DOHH2 (cell line): ENCODE measurements around the gene BSN.
"Not testable (repeated sequence)": the region's sequence is repeated elsewhere in the genome, so short reads cannot be mapped to it uniquely, and the experiment has no call there.

ENCODE experiments used
- H3F3A ChIP-seq: fragments of 200-600 bp; sonication (generic), shearing (Covaris generic); 2 replicates; pipeline ENCODE4 v1.6.0; 2016; ENCODE audit warnings: antibody characterized with exemption, mild to moderate bottlenecking; ENCODE audit not compliant: control insufficient read depth, insufficient read depth
- H3K27ac ChIP-seq: fragments of 200-600 bp; sonication (generic); 2 replicates; pipeline ENCODE4 v1.5.1; 2014; ENCODE audit warnings: low read depth, mild to moderate bottlenecking, low read length, moderate library complexity
- H3K27me3 ChIP-seq: fragments of 200-600 bp; sonication (generic); 2 replicates; pipeline ENCODE4 v1.6.1; 2014; ENCODE audit warnings: mild to moderate bottlenecking, low read length, mixed read lengths; ENCODE audit not compliant: control insufficient read depth
- H3K36me3 ChIP-seq: fragments of 200-600 bp; sonication (generic); 2 replicates; pipeline ENCODE4 v1.6.1; 2014; ENCODE audit warnings: mild to moderate bottlenecking, low read length, moderate library complexity, mixed read lengths; ENCODE audit not compliant: control insufficient read depth
- H3K4me1 ChIP-seq: fragments of 200-600 bp; sonication (generic); 2 replicates; pipeline ENCODE4 v1.6.1; 2014; ENCODE audit warnings: mild to moderate bottlenecking, low read length, mixed read lengths; ENCODE audit not compliant: control insufficient read depth
- H3K4me2 ChIP-seq: fragments of 200-600 bp; sonication (generic); 2 replicates; pipeline ENCODE4 v1.6.0; 2014; ENCODE audit warnings: mild to moderate bottlenecking, low read length, moderate library complexity
- H3K4me3 ChIP-seq: fragments of 200-600 bp; sonication (generic); 2 replicates; pipeline ENCODE4 v1.5.1; 2014; ENCODE audit warnings: mild to moderate bottlenecking, low read length, mixed read lengths
- H3K79me2 ChIP-seq: fragments of 200-600 bp; sonication (generic); 2 replicates; pipeline ENCODE4 v1.6.1; 2014; ENCODE audit warnings: mild to moderate bottlenecking, low read length, mixed read lengths; ENCODE audit not compliant: control insufficient read depth
- H3K9me2 ChIP-seq: fragments of 200-600 bp; sonication (generic); replicated peaks from 2 replicates; pipeline ENCODE4 v1.6.1; 2014; ENCODE audit warnings: mild to moderate bottlenecking, low read length, mixed read lengths; ENCODE audit not compliant: control insufficient read depth
- H3K9me3 ChIP-seq: fragments of 200-600 bp; sonication (generic); 2 replicates; pipeline ENCODE4 v1.6.1; 2014; ENCODE audit warnings: antibody characterized with exemption, low read length, mixed read lengths; ENCODE audit not compliant: control insufficient read depth, insufficient read depth
- H4K20me1 ChIP-seq: fragments of 200-600 bp; sonication (generic); 2 replicates; pipeline ENCODE4 v1.6.0; 2014; ENCODE audit warnings: low read depth, mild to moderate bottlenecking, antibody characterized with exemption, low read length, moderate library complexity; ENCODE audit not compliant: control insufficient read depth, insufficient read depth
- CTCF ChIP-seq: fragments of 200-600 bp; sonication (generic); IDR thresholded peaks from one replicate; pipeline ENCODE4 v1.5.1; 2014; ENCODE audit warnings: antibody characterized with exemption, mild to moderate bottlenecking, low read depth, low read length; ENCODE audit not compliant: poor library complexity, severe bottlenecking
- EZH2phosphoT487 ChIP-seq: fragments of 200-600 bp; sonication (generic); IDR thresholded peaks from 2 replicates; pipeline ENCODE4 v1.6.1; 2017; ENCODE audit warnings: borderline replicate concordance, mild to moderate bottlenecking, antibody characterized with exemption, low read length, moderate library complexity, mixed read lengths

The BSN gene

GRCh38 chr3:49570028-49570654 lies 15.9 kb downstream of the BSN start:
- H3K4me3 ChIP-seq, result no peak overlapping the region
- H4K20me1 ChIP-seq, result no peaks in the 10 kb centered on the region
- H3K27ac ChIP-seq, result no peak overlapping the region
- peaks cover 11% of the 10 kb centered on the region; the same call in 1 of the 2 replicates for H3K27me3 ChIP-seq
- H3K79me2 ChIP-seq, result no peaks in the 10 kb centered on the region
- no peaks in the 10 kb centered on the region for H3K4me1 ChIP-seq
- no peaks in the 10 kb centered on the region for H3F3A ChIP-seq
- H3K4me2 ChIP-seq, result no peak overlapping the region
- TF ChIP-seq CTCF, result no peak
- no peak for TF ChIP-seq EZH2phosphoT487
- H3K9me3 ChIP-seq, result no peaks in the 10 kb centered on the region
- no peaks in the 10 kb centered on the region for H3K9me2 ChIP-seq
- no peaks in the 10 kb centered on the region for H3K36me3 ChIP-seq

- H3K27me3 ChIP-seq, result no peaks in the 10 kb centered on the region
- no peaks in the 10 kb centered on the region for H3K79me2 ChIP-seq
- no peak overlapping the region for H3K4me2 ChIP-seq
- no peak overlapping the region for H3K27ac ChIP-seq
- no peak overlapping the region for H3K4me3 ChIP-seq
- no peaks in the 10 kb centered on the region for H3K9me2 ChIP-seq
- no peaks in the 10 kb centered on the region for H3K9me3 ChIP-seq
- TF ChIP-seq EZH2phosphoT487 (no peak), CTCF (no peak)
- H3F3A ChIP-seq, result no peaks in the 10 kb centered on the region
- no peaks in the 10 kb centered on the region for H4K20me1 ChIP-seq
- no peaks in the 10 kb centered on the region for H3K4me1 ChIP-seq
- no peaks in the 10 kb centered on the region for H3K36me3 ChIP-seq
Measured at GRCh38 chr3:49582177-49582576, 27.9 kb downstream of the BSN start.

- not testable (repeated sequence) for H3K36me3 ChIP-seq, H3K79me2 ChIP-seq, H3K27me3 ChIP-seq, H4K20me1 ChIP-seq, H3K27ac ChIP-seq, H3K4me1 ChIP-seq, H3F3A ChIP-seq, H3K9me2 ChIP-seq, H3K9me3 ChIP-seq, H3K4me3 ChIP-seq, H3K4me2 ChIP-seq
Measured at GRCh38 chr3:49585261-49585755, 31.0 kb downstream of the BSN start.

GRCh38 chr3:49591615-49592014 lies 37.3 kb downstream of the BSN start:
- Histone ChIP-seq H3K9me3 (no peaks in the 10 kb centered on the region), H3K79me2 (no peaks in the 10 kb centered on the region), H4K20me1 (no peaks in the 10 kb centered on the region), H3K27ac (no peak overlapping the region), H3K4me3 (no peak overlapping the region), H3K4me2 (no peak overlapping the region), H3F3A (no peaks in the 10 kb centered on the region), H3K27me3 (peaks cover 4% of the 10 kb centered on the region), H3K9me2 (no peaks in the 10 kb centered on the region), H3K36me3 (no peaks in the 10 kb centered on the region), H3K4me1 (no peaks in the 10 kb centered on the region)
- TF ChIP-seq EZH2phosphoT487 (no peak), CTCF (no peak)
